Mucosa of descending colon (tissue), 3 donors: ENCODE results near the gene SS18L1. TPM values are rescaled to one million over a fixed set of nuclear protein-coding genes. Genes with fewer than 3 reads are reported as not detected.
A peak's percentile ranks its signal among the peaks of the same experiment; 100 is the strongest.

Experiments
- ATAC-seq: fragments of 200-7000 bp; cut with Tn5 transposase; one replicate; pipeline ENCODE4 v1.9.1; 2020; ENCODE audit warnings: mild to moderate bottlenecking, moderate library complexity
- DNase-seq, 3 donors: peaks; one replicate each; pipeline ENCODE4 v3.0.0-alpha.2; 2020
- H3K36me3 ChIP-seq: fragments of 200-600 bp; one replicate; pipeline ENCODE4 v1.8.0; 2021; ENCODE audit warnings: low read depth, mild to moderate bottlenecking
- H3K4me1 ChIP-seq: fragments of 200-600 bp; one replicate; pipeline ENCODE4 v1.8.0; 2021; ENCODE audit warnings: low read depth, mild to moderate bottlenecking
- H3K4me3 ChIP-seq: fragments of 200-600 bp; one replicate; pipeline ENCODE4 v1.8.0; 2021; ENCODE audit warnings: mild to moderate bottlenecking
- H3K9me3 ChIP-seq: fragments of 200-600 bp; one replicate; pipeline ENCODE4 v1.8.0; 2021; ENCODE audit warnings: mild to moderate bottlenecking
- CTCF ChIP-seq: fragments of 200-600 bp; IDR thresholded peaks from one replicate; pipeline ENCODE4 v1.8.0; 2022; ENCODE audit warnings: antibody characterized with exemption, mild to moderate bottlenecking
- intact Hi-C, 2 donors: fragments of 100-400 bp; cut with DNase I in 1 of 2; cut with micrococcal nuclease in 1 of 2; formaldehyde crosslinking; loops; one replicate each; pipeline versions ENCODE4 v1.11.0 to v1.11.1; 2022; cut with DNase I, micrococcal nuclease
- total RNA-seq, 3 donors: library from RNA; stranded (reverse); fragmentation: NEBNext Ultra II Directional in 2 of 3; extraction: Animal tissue kit (Norgen Biotek cat#: 25700) in 2 of 3; gene quantifications; one replicate each; pipeline versions ENCODE4 v1.2.1 to v1.2.4, GENCODE V29; 2021 to 2023
- donor health status: DM: no; HTN: no; CAD: no; lungs with moderate emphysema.
- donor health status: DM: no; HTN: no; CAD: no.
- donor health status: DM: no; HTN: yes; CAD: no.

The SS18L1 gene
- total RNA-seq, 3 donors from 2014 or later, result 13.2 to 16.0 (median 14.4) TPM

GRCh38 chr20:62118113-62119043 lies 25.2 kb upstream of the SS18L1 start:
- DNase-seq (no peak), ATAC-seq (no peak)
- no peaks in the 10 kb centered on the region for H3K9me3 ChIP-seq
- TF ChIP-seq CTCF, result no peak
- peaks cover 3% of the 10 kb centered on the region for H3K4me1 ChIP-seq
- intact Hi-C loops, result no loop called here
- no peaks in the 10 kb centered on the region for H3K36me3 ChIP-seq
- H3K4me3 ChIP-seq, result no peak overlapping the region

GRCh38 chr20:62119115-62119514 lies 24.5 kb upstream of the SS18L1 start:
- DNase-seq (no peak), ATAC-seq (no peak)
- no peak overlapping the region for H3K4me3 ChIP-seq
- H3K9me3 ChIP-seq, result no peaks in the 10 kb centered on the region
- intact Hi-C loops, result no loop called here
- H3K36me3 ChIP-seq, result no peaks in the 10 kb centered on the region
- peaks cover 11% of the 10 kb centered on the region for H3K4me1 ChIP-seq
- TF ChIP-seq CTCF, result no peak

GRCh38 chr20:62119591-62120364 lies 23.8 kb upstream of the SS18L1 start:
- DNase-seq (peak in 2 of 3 donors; percentile 64 to 71), ATAC-seq (no peak)
- no peaks in the 10 kb centered on the region for H3K36me3 ChIP-seq
- H3K9me3 ChIP-seq, result no peaks in the 10 kb centered on the region
- peaks cover 11% of the 10 kb centered on the region for H3K4me1 ChIP-seq
- H3K4me3 ChIP-seq, result no peak overlapping the region
- no peak for TF ChIP-seq CTCF
- intact Hi-C loops, result loop anchor here in 1 of 2 donors (5.0 to 10.0 kb wide), 2 partner anchors 52 to 95 kb away; partner anchors contain the start of gene TAF4

GRCh38 chr20:62120365-62120762 lies 23.2 kb upstream of the SS18L1 start:
- ATAC-seq (no peak), DNase-seq (no peak)
- Histone ChIP-seq H3K4me3 (no peak overlapping the region), H3K4me1 (peaks cover 11% of the 10 kb centered on the region), H3K9me3 (no peaks in the 10 kb centered on the region), H3K36me3 (peaks cover 3% of the 10 kb centered on the region)
- intact Hi-C loops, result loop anchor here in 1 of 2 donors (5.0 to 10.0 kb wide), 2 partner anchors 53 to 96 kb away; partner anchors contain the start of gene TAF4
- TF ChIP-seq CTCF, result no peak

GRCh38 chr20:62120990-62121775 lies 22.4 kb upstream of the SS18L1 start:
- DNase-seq (peak; percentile 71 to 78 (median 74)), ATAC-seq (peak; percentile 32)
- Histone ChIP-seq H3K4me3 (peak overlapping the region; percentile 44), H3K4me1 (peaks cover 11% of the 10 kb centered on the region), H3K36me3 (peaks cover 4% of the 10 kb centered on the region), H3K9me3 (no peaks in the 10 kb centered on the region)
- no peak for TF ChIP-seq CTCF
- intact Hi-C loops, result loop anchor here in 1 of 2 donors (5.0 to 10.0 kb wide), 2 partner anchors 54 to 96 kb away; partner anchors contain the start of gene TAF4
